H9 (cell line): Measurements from ENCODE around the gene C1QTNF2. TPM values are rescaled to one million over a fixed set of nuclear protein-coding genes. Genes with fewer than 3 reads are reported as not detected.

ENCODE experiments used
- DNase-seq: peaks from one replicate; pipeline ENCODE4 v3.0.0-alpha.2; 2017
- H2AFZ ChIP-seq: one replicate; pipeline ENCODE4 v1.6.1; 2013; ENCODE audit warnings: mild to moderate bottlenecking, low read length, control low read depth, moderate library complexity
- H2AK5ac ChIP-seq: 2 replicates; pipeline ENCODE4 v1.6.1; 2013; ENCODE audit warnings: low read length, control low read depth, mixed read lengths; ENCODE audit not compliant: insufficient read length
- H2BK120ac ChIP-seq: one replicate; pipeline ENCODE4 v1.6.1; 2013; ENCODE audit warnings: low read depth, mild to moderate bottlenecking, low read length, control low read depth, inconsistent platforms; ENCODE audit not compliant: poor library complexity, severe bottlenecking
- H2BK12ac ChIP-seq: 2 replicates; pipeline ENCODE4 v1.6.1; 2013; ENCODE audit warnings: low read length, control low read depth, mixed read lengths, low read depth; ENCODE audit not compliant: insufficient read length
- H2BK15ac ChIP-seq: 2 replicates; pipeline ENCODE4 v1.6.1; 2013; ENCODE audit warnings: low read depth, low read length, control low read depth
- H2BK20ac ChIP-seq: one replicate; pipeline ENCODE4 v1.6.1; 2013; ENCODE audit warnings: low read depth, mild to moderate bottlenecking, low read length, control low read depth, inconsistent platforms; ENCODE audit not compliant: poor library complexity, severe bottlenecking
- H2BK5ac ChIP-seq: 2 replicates; pipeline ENCODE4 v1.6.1; 2013; ENCODE audit warnings: low read length, control low read depth, mixed read lengths; ENCODE audit not compliant: insufficient read length
- H3K14ac ChIP-seq: 2 replicates; pipeline ENCODE4 v1.6.1; 2013; ENCODE audit warnings: low read length, control low read depth; ENCODE audit not compliant: insufficient read depth
- H3K18ac ChIP-seq: 2 replicates; pipeline ENCODE4 v1.6.1; 2013; ENCODE audit warnings: low read depth, mild to moderate bottlenecking, mixed read lengths, low read length, control low read depth; ENCODE audit not compliant: insufficient read length
- H3K23ac ChIP-seq: 2 replicates; pipeline ENCODE4 v1.6.1; 2013; ENCODE audit warnings: low read length, control low read depth, mixed read lengths, low read depth; ENCODE audit not compliant: insufficient read length
- H3K23me2 ChIP-seq: 2 replicates; pipeline ENCODE4 v1.6.1; 2013; ENCODE audit warnings: low read depth, mild to moderate bottlenecking, mixed read lengths, low read length, control low read depth; ENCODE audit not compliant: insufficient read length, poor library complexity, severe bottlenecking
- H3K27ac ChIP-seq: 2 replicates; pipeline ENCODE4 v1.5.1; 2013; ENCODE audit warnings: low read length, control low read depth, mixed read lengths, low read depth; ENCODE audit not compliant: insufficient read length
- H3K27me3 ChIP-seq: 2 replicates; pipeline ENCODE4 v1.6.1; 2013; ENCODE audit warnings: low read length, control low read depth, inconsistent platforms; ENCODE audit not compliant: insufficient read depth
- H3K4ac ChIP-seq: 2 replicates; pipeline ENCODE4 v1.6.1; 2013; ENCODE audit warnings: low read depth, mild to moderate bottlenecking, control low read depth, inconsistent platforms, low read length, moderate library complexity
- H3K4me1 ChIP-seq: 2 replicates; pipeline ENCODE4 v1.6.1; 2013; ENCODE audit warnings: low read length, control low read depth, inconsistent platforms; ENCODE audit not compliant: insufficient read depth
- H3K4me2 ChIP-seq: 2 replicates; pipeline ENCODE4 v1.6.1; 2013; ENCODE audit warnings: low read length, control low read depth, mixed read lengths; ENCODE audit not compliant: insufficient read length, insufficient read depth
- H3K56ac ChIP-seq: 2 replicates; pipeline ENCODE4 v1.6.1; 2013; ENCODE audit warnings: low read depth, mild to moderate bottlenecking, mixed read lengths, low read length, control low read depth; ENCODE audit not compliant: insufficient read length
- H3K79me1 ChIP-seq: 2 replicates; pipeline ENCODE4 v1.6.1; 2013; ENCODE audit warnings: low read depth, mild to moderate bottlenecking, moderate library complexity, low read length, control low read depth, inconsistent platforms; ENCODE audit not compliant: insufficient read depth, poor library complexity, severe bottlenecking
- H3K79me2 ChIP-seq: 2 replicates; pipeline ENCODE4 v1.6.1; 2013; ENCODE audit warnings: low read length, control low read depth, inconsistent platforms; ENCODE audit not compliant: insufficient read depth
- H3K9ac ChIP-seq: 2 replicates; pipeline ENCODE4 v1.6.1; 2013; ENCODE audit warnings: low read length, control low read depth, mixed read lengths; ENCODE audit not compliant: insufficient read length; ENCODE audit errors: extremely low read depth
- H3K9me3 ChIP-seq: one replicate; pipeline ENCODE4 v1.6.1; 2013; ENCODE audit warnings: low read depth, low read length, inconsistent platforms; ENCODE audit not compliant: control insufficient read depth
- H3T11ph ChIP-seq: one replicate; pipeline ENCODE4 v1.6.1; 2013; ENCODE audit warnings: mild to moderate bottlenecking, low read length, control low read depth, inconsistent platforms
- H4K20me1 ChIP-seq: one replicate; pipeline ENCODE4 v1.6.1; 2013; ENCODE audit not compliant: control insufficient read depth, insufficient read length, insufficient read depth
- H4K5ac ChIP-seq: 2 replicates; pipeline ENCODE4 v1.6.1; 2013; ENCODE audit warnings: low read depth, mild to moderate bottlenecking, mixed read lengths, low read length, control low read depth; ENCODE audit not compliant: insufficient read length
- H4K8ac ChIP-seq: replicated peaks from 2 replicates; pipeline ENCODE4 v1.6.1; 2013; ENCODE audit warnings: low read length, control low read depth, mixed read lengths, low read depth; ENCODE audit not compliant: insufficient read length
- H4K91ac ChIP-seq: 2 replicates; pipeline ENCODE4 v1.6.1; 2013; ENCODE audit warnings: low read depth, mild to moderate bottlenecking, moderate library complexity, mixed read lengths, low read length, control low read depth; ENCODE audit not compliant: insufficient read length
- H3K27ac Mint-ChIP-seq, 3 experiments: 2 replicates in 2 of 3; 3 replicates in 1 of 3; pipeline ENCODE4 v1.8.0; 2020 to 2021; ENCODE audit warnings: mixed read lengths in 3 of 3, mild to moderate bottlenecking in 1 of 3, moderate library complexity in 1 of 3
- H3K27me3 Mint-ChIP-seq: 2 replicates; pipeline ENCODE4 v1.8.0; 2021; ENCODE audit warnings: low read depth, mild to moderate bottlenecking, moderate library complexity, mixed read lengths
- H3K36me3 Mint-ChIP-seq, 3 experiments: 2 replicates in 2 of 3; 3 replicates in 1 of 3; pipeline ENCODE4 v1.8.0; 2020 to 2021; ENCODE audit warnings: low read depth in 3 of 3, mixed read lengths in 3 of 3; ENCODE audit not compliant: insufficient read depth in 1 of 3
- H3K4me1 Mint-ChIP-seq, 2 experiments: 2 replicates each; pipeline ENCODE4 v1.8.0; 2020; ENCODE audit warnings: mixed read lengths in 2 of 2
- H3K4me3 Mint-ChIP-seq, 2 experiments: 2 replicates in 1 of 2; 3 replicates in 1 of 2; pipeline ENCODE4 v1.8.0; 2020 to 2021; ENCODE audit warnings: mild to moderate bottlenecking in 2 of 2, mixed read lengths in 2 of 2, moderate library complexity in 1 of 2
- H3K9me3 Mint-ChIP-seq, 2 experiments: 2 replicates in 1 of 2; 3 replicates in 1 of 2; pipeline ENCODE4 v1.8.0; 2020; ENCODE audit warnings: mild to moderate bottlenecking in 2 of 2, mixed read lengths in 2 of 2, moderate library complexity in 1 of 2
- CTCF ChIP-seq: fragments of 200-600 bp; sonication (generic); conservative IDR thresholded peaks from 3 replicates; pipeline ENCODE4 v1.8.0; 2021; ENCODE audit warnings: antibody characterized with exemption, mild to moderate bottlenecking
- WGBS: extraction: QIAGEN DNeasy Blood & Tissue Kit; methylation state at CpG from one replicate; pipeline ENCODE4 v1.1.7; 2013; ENCODE audit warnings: missing lambda C conversion rate, low lambda C conversion rate, mixed read lengths; ENCODE audit not compliant: insufficient read length; ENCODE audit errors: extremely low coverage; 5-methylcytosine and 5-hydroxymethylcytosine counted together
- total RNA-seq: library from RNA; stranded (reverse); gene quantifications from 2 replicates; pipeline ENCODE4 v1.2.1, GENCODE V29; 2021

Gene C1QTNF2
- total RNA-seq, 1 experiment from 2014 or later = 0.59 TPM

DNA sequence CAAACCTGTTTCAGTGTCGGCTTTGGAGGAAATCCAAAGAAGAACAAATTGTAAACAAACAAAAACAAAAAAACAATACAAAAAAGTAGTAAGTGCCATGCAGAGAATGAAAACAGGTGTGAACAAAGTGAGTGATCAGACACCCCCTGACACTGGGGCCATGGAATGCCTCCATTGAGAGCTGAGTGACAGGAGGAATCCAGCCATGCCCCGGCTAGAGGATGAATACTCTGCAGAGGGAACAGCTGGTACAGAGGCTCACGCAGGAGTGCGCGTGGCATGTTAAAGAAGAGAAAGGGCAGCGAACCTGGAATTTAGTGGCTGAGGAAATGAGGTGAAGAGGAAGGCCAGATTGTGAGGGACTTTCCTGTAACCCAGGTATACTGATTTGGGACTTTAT lies 42.6 kb downstream of the C1QTNF2 start:
- WGBS = no CpG with 5 or more reads among the region's 6 CpGs
- Histone ChIP-seq H3K23ac (no peak overlapping the region), H3T11ph (no peak overlapping the region), H3K14ac (no peak overlapping the region), H4K8ac (no peak overlapping the region), H3K4ac (no peak overlapping the region), H4K5ac (no peak overlapping the region), H2BK12ac (no peak overlapping the region), H3K56ac (no peak overlapping the region), H4K91ac (no peak overlapping the region), H2BK20ac (no peak overlapping the region), H3K9me3 (no peaks in the 10 kb centered on the region), H2BK15ac (no peak overlapping the region), H2BK5ac (no peak overlapping the region), H3K4me1 (no peaks in the 10 kb centered on the region), H2AK5ac (no peak overlapping the region), H3K27ac (no peak overlapping the region), H3K79me1 (no peaks in the 10 kb centered on the region), H3K23me2 (no peaks in the 10 kb centered on the region), H3K18ac (no peak overlapping the region), H3K79me2 (no peaks in the 10 kb centered on the region), H3K27me3 (no peaks in the 10 kb centered on the region), H3K9ac (no peak overlapping the region), H2AFZ (no peak overlapping the region), H2BK120ac (no peak overlapping the region), H4K20me1 (no peaks in the 10 kb centered on the region), H3K4me2 (no peak overlapping the region)
- H3K27ac Mint-ChIP-seq = peak overlapping the region in 1 of 3 experiments; percentile 34; a peak in 1 of 7 replicates
- DNase-seq = no peak
- peaks cover 5 to 8% of the 10 kb centered on the region in 2 experiments for H3K4me1 Mint-ChIP-seq
- no peak overlapping the region for H3K4me3 Mint-ChIP-seq
- H3K9me3 Mint-ChIP-seq = no peaks in the 10 kb centered on the region
- H3K36me3 Mint-ChIP-seq = no peaks in the 10 kb centered on the region
- no peak for TF ChIP-seq CTCF
- H3K27me3 Mint-ChIP-seq = no peaks in the 10 kb centered on the region
